ENCODE results near the gene STAT5B. TPM values are rescaled to one million over a fixed set of nuclear protein-coding genes. Genes with fewer than 3 reads are reported as not detected.

Gene STAT5B
- total and polyA plus RNA-seq, 2 of the 8 experiments (the other 6 are each of a cell fraction or from before 2014, with no cell fraction given), result 35.3 to 52.6 TPM

DNA sequence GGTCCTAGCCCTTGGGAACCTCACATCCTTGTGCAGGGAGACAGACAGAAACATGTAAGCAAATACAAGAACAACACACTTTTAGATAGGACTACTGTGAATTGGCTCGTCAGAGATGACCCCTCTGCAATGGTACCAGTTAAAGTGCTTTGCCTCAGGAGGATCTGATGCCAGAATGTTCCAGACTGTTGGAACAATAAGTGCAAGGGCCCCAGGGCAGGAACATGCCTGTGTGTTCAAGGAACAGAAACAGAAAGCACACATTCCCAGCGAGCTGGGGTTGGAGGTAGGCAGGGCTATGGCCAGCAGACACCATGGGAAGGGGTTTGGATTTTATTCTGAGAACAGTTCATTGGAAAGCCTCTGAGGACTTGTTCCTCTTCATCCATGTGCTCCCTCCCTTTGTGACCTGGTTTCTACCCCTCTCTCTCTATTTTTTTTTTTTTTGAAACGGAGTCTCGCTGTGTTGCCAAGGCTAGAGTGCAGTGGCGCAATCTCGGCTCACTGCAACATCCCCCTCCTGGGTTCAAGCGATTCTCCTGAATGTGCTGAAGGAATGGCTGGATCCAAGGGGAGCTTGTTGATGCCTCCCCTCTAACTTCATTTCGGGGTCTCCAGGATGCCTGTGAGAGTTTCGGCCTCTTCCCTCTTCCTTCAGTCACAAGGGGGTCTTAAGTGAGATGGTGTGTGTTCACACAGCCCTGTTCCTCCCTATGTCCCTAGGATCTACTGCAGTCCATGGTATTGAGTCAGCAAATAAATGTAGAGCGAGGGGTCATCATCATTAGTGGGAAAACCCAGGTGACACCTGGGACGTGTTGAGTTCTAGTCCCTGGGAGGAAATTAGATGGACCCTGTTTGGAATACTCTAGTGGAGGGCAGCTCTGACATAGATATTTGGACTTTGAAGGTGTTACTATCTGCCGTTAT is 18.5 kb upstream of the STAT5B start (continued):
- TF ChIP-seq, protein P1, sequence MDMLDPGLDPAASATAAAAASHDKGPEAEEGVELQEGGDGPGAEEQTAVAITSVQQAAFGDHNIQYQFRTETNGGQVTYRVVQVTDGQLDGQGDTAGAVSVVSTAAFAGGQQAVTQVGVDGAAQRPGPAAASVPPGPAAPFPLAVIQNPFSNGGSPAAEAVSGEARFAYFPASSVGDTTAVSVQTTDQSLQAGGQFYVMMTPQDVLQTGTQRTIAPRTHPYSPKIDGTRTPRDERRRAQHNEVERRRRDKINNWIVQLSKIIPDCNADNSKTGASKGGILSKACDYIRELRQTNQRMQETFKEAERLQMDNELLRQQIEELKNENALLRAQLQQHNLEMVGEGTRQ (IDR thresholded peaks at IDR 0.05; ENCODE audit: low read length), result no peak
- TF ChIP-seq CHD1 (IDR thresholded peaks at IDR 0.05; ENCODE audit: low read depth, low read length) (no peak), GABPA (IDR thresholded peaks at IDR 0.05; ENCODE audit: borderline replicate concordance, insufficient read depth, low read length) (no peak), CHD7 (IDR thresholded peaks at IDR 0.05; ENCODE audit: insufficient replicate concordance, low read length) (no peak), CTBP2 (IDR thresholded peaks at IDR 0.05; ENCODE audit: borderline replicate concordance, insufficient read depth, insufficient read length, low read length) (no peak), RXRA (IDR thresholded peaks at IDR 0.05; ENCODE audit: insufficient read depth, low read depth, low read length) (no peak)
- TF ChIP-seq, protein P2, sequence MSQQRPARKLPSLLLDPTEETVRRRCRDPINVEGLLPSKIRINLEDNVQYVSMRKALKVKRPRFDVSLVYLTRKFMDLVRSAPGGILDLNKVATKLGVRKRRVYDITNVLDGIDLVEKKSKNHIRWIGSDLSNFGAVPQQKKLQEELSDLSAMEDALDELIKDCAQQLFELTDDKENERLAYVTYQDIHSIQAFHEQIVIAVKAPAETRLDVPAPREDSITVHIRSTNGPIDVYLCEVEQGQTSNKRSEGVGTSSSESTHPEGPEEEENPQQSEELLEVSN (IDR thresholded peaks at IDR 0.05), result no peak

All from H1 (cell line).